MCF 10A (cell line): ENCODE data around the gene STYK1. TPM values are rescaled to one million over a fixed set of nuclear protein-coding genes. Genes with fewer than 3 reads are reported as not detected.

ENCODE experiments used
- BruUV-seq: library from RNA; stranded (reverse); fragments of 400-500 nt; replicated peaks from 2 replicates; lab custom pipeline; 2021; lab: Mats Ljungman, UMichigan
- CTCF ChIA-PET: fragments of 300-600 bp; sonication (Branson Sonifier 250); formaldehyde crosslinking; extraction: SDS; loops from one replicate; lab custom pipeline; 2021; ENCODE audit warnings: antibody characterized with exemption, inconsistent platforms; lab: Yijun Ruan, JAX
- POLR2A ChIA-PET: fragments of 300-600, 350-650 bp; sonication (Branson Sonifier 250); formaldehyde crosslinking; extraction: SDS; loops from one replicate; lab custom pipeline; 2020; ENCODE audit warnings: antibody characterized with exemption, inconsistent platforms; lab: Yijun Ruan, JAX
- DNase-seq: peaks from one replicate; pipeline ENCODE4 v3.0.0-alpha.2; 2018; ENCODE audit not compliant: unreplicated experiment
- H3K27ac Mint-ChIP-seq: one replicate; pipeline ENCODE4 v1.8.0; 2022; ENCODE audit warnings: mild to moderate bottlenecking, low read depth, mixed read lengths; ENCODE audit not compliant: unreplicated experiment
- H3K27me3 Mint-ChIP-seq: one replicate; pipeline ENCODE4 v1.8.0; 2022; ENCODE audit warnings: mixed read lengths; ENCODE audit not compliant: insufficient read depth, unreplicated experiment
- H3K36me3 Mint-ChIP-seq: one replicate; pipeline ENCODE4 v1.8.0; 2022; ENCODE audit warnings: mild to moderate bottlenecking, moderate library complexity, mixed read lengths; ENCODE audit not compliant: insufficient read depth, unreplicated experiment
- H3K4me1 Mint-ChIP-seq: one replicate; pipeline ENCODE4 v1.8.0; 2022; ENCODE audit warnings: mixed read lengths; ENCODE audit not compliant: insufficient read depth, unreplicated experiment
- H3K4me3 Mint-ChIP-seq: one replicate; pipeline ENCODE4 v1.8.0; 2022; ENCODE audit warnings: mild to moderate bottlenecking, moderate library complexity, mixed read lengths; ENCODE audit not compliant: unreplicated experiment
- H3K9me3 Mint-ChIP-seq: one replicate; pipeline ENCODE4 v1.8.0; 2022; ENCODE audit warnings: mixed read lengths; ENCODE audit not compliant: unreplicated experiment
- intact Hi-C: fragments of 100-400 bp; cut with micrococcal nuclease; formaldehyde crosslinking; loops from 2 replicates; pipeline ENCODE4 v1.14.1; 2022
- total RNA-seq: library from RNA; stranded (reverse); gene quantifications from 2 replicates; pipeline ENCODE4 v1.2.3, GENCODE V29; 2022
- TF ChIP-seq, protein P1 (sequence below): fragments of 200-600 bp; IDR thresholded peaks from one replicate; pipeline ENCODE4 v1.8.0; 2022; ENCODE audit warnings: antibody characterized with exemption, mild to moderate bottlenecking; ENCODE audit not compliant: unreplicated experiment

STYK1 gene
- total RNA-seq, 1 experiment from 2014 or later: 0.14 TPM

DNA sequence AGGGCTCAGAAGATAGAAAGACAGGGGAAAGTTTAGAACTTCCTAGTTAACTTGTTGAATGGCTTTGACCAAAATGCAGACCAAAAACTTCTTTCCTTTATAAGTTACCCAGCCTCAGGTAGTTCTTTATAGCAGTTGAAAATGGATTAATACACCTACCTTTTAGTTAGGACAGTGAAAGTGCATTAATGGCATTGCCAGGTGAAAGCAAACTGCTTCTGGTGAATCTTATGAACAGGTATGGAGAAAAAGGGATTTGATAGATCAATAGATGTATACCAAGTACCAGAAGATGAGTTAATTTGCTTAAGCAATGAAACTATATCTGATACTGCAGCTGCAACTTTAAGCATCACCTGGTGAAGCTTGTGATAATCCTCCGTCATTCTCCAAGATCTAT is 14.2 kb upstream of the STYK1 start:
- CTCF ChIA-PET: no interaction called here
- H3K9me3 Mint-ChIP-seq: no peaks in the 10 kb centered on the region

DNA sequence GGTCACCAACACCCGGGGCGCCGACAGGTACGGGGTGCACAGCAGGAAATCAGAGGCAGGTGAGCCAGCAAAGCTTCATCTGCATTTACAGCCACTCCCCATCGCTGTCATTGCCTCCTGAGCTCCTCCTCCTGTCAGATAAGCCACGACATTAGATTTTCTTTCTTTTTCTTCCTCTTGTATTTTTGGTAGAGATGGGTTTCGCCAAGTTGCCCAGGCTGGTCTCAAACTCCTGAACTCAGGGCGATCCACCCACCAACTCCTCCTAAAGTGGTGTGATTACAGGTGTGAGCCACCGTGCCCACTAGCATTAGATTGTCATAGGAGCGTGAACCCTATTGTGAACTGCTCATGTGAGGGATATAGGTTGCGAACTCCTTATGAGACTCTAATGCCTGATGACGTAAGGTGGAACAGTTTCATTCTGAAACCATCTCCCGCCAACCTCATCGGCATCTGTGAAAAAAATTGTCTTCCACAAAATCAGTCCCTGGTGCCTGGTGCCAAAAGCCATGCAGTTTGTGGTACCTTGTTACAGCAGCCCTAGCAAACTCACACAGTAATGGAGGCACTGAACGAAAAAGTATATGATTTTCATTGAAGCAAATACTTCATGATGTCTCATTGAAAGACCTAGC is 1.5 kb downstream of the STYK1 start:
- Mint-ChIP-seq H3K27me3 (no peaks in the 10 kb centered on the region), H3K36me3 (no peaks in the 10 kb centered on the region), H3K4me1 (no peaks in the 10 kb centered on the region), H3K9me3 (no peaks in the 10 kb centered on the region), H3K4me3 (peak overlapping the region; percentile 3), H3K27ac (no peak overlapping the region)
- BruUV-seq: no TSS peak
- CTCF ChIA-PET: interaction anchor here (0.5 to 2.1 kb wide), 10 partner anchors 22 to 509 kb away, joined by 3 to 6 read pairs (median 3); no protein-coding TSS in a partner anchor
- POLR2A ChIA-PET: no interaction called here
- TF ChIP-seq, protein P1, sequence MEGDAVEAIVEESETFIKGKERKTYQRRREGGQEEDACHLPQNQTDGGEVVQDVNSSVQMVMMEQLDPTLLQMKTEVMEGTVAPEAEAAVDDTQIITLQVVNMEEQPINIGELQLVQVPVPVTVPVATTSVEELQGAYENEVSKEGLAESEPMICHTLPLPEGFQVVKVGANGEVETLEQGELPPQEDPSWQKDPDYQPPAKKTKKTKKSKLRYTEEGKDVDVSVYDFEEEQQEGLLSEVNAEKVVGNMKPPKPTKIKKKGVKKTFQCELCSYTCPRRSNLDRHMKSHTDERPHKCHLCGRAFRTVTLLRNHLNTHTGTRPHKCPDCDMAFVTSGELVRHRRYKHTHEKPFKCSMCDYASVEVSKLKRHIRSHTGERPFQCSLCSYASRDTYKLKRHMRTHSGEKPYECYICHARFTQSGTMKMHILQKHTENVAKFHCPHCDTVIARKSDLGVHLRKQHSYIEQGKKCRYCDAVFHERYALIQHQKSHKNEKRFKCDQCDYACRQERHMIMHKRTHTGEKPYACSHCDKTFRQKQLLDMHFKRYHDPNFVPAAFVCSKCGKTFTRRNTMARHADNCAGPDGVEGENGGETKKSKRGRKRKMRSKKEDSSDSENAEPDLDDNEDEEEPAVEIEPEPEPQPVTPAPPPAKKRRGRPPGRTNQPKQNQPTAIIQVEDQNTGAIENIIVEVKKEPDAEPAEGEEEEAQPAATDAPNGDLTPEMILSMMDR: no peak
- DNase-seq: no peak
- intact Hi-C loops: no loop called here

More for the DNA sequence above, 14.2 kb upstream of the STYK1 start:
- Mint-ChIP-seq H3K36me3 (peaks cover 11% of the 10 kb centered on the region), H3K27me3 (no peaks in the 10 kb centered on the region), H3K4me1 (no peaks in the 10 kb centered on the region), H3K4me3 (no peak overlapping the region), H3K27ac (no peak overlapping the region)
- POLR2A ChIA-PET: no interaction called here
- TF ChIP-seq, protein P1: no peak
- intact Hi-C loops: no loop called here
- BruUV-seq: no TSS peak
- no peak for DNase-seq

DNA sequence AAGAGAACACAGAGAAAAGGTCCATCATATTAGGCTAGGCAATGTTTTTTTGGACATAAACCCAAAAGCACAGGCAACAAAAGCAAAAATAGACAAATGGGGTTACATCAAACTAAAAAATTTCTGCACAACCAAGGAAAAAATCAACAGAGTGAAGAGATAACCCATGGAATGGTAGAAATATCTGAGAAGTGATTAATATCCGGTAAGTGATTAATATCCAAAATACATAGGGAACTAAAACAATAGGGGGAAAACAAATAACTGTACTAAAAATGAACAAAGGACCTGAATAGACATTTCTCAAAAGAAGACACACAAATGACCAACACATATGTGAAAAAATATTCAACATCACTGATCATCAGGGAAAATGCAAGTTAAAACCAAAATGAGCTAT is 4.3 kb downstream of the STYK1 start:
- H3K4me3 Mint-ChIP-seq: no peak overlapping the region
- no peaks in the 10 kb centered on the region for H3K36me3 Mint-ChIP-seq
- H3K4me1 Mint-ChIP-seq: no peaks in the 10 kb centered on the region
- no peaks in the 10 kb centered on the region for H3K9me3 Mint-ChIP-seq
- H3K27ac Mint-ChIP-seq: no peak overlapping the region
- H3K27me3 Mint-ChIP-seq: no peaks in the 10 kb centered on the region
- intact Hi-C loops: no loop called here
- TF ChIP-seq, protein P1: no peak
- POLR2A ChIA-PET: interaction anchor here (0.8 to 1.8 kb wide), 2 partner anchors 12 to 56 kb away, joined by 3 to 5 read pairs; partner anchors contain the start of gene MAGOHB
- no peak for DNase-seq
- CTCF ChIA-PET: interaction anchor here (0.5 kb wide), 1 partner anchor 442 kb away, joined by 3 read pairs; no protein-coding TSS in a partner anchor
- no TSS peak for BruUV-seq

DNA sequence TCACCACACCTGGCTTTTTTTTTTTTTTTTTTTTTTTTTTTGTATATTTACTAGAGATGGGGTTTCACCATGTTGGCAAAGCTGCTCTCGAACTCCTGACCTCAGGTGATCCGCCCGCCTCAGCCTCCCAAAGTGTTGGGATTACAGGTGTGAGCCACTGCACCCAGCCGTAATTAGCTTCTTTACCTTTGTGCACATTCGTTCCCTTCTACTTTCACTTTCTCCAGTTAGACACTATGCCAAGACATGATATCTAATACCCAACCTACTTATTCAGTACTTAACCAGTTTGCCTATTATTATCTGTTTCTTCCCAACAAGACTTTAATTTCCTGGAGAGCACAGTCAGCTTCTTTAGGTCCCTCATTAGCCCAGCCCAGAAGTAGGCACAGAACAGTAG is 5.3 kb downstream of the STYK1 start:
- H3K9me3 Mint-ChIP-seq: no peaks in the 10 kb centered on the region
- intact Hi-C loops: no loop called here
- no peaks in the 10 kb centered on the region for H3K36me3 Mint-ChIP-seq
- peak overlapping the region; percentile 16 for H3K4me3 Mint-ChIP-seq
- no peaks in the 10 kb centered on the region for H3K27me3 Mint-ChIP-seq
- ChIA-PET POLR2A (interaction anchor here (0.5 to 1.8 kb wide), 5 partner anchors 11 to 445 kb away, joined by 3 to 5 read pairs (median 3); partner anchors contain the start of gene MAGOHB), CTCF (interaction anchor here (0.6 to 0.9 kb wide), 2 partner anchors 27 to 98 kb away, joined by 3 to 4 read pairs; no protein-coding TSS in a partner anchor)
- no peak overlapping the region for H3K27ac Mint-ChIP-seq
- TF ChIP-seq, protein P1: no peak
- no peaks in the 10 kb centered on the region for H3K4me1 Mint-ChIP-seq
- no TSS peak for BruUV-seq
- DNase-seq: no peak
